ENCODE data around the gene SPATA46.

SPATA46 gene

GRCh38 chr1:162360237-162360873 lies 16.3 kb downstream of the SPATA46 start:
- Histone ChIP-seq H3K79me2 (ENCODE audit: control insufficient read depth, low read length) (no peaks in the 10 kb centered on the region), H3K4me2 (ENCODE audit: low read length) (no peak overlapping the region), H3K4me3 (ENCODE audit: low read length) (no peak overlapping the region), H3F3A (ENCODE audit: control insufficient read depth, insufficient read depth) (no peaks in the 10 kb centered on the region), H4K20me1 (ENCODE audit: control insufficient read depth, insufficient read depth, low read depth, low read length) (no peaks in the 10 kb centered on the region), H3K4me1 (ENCODE audit: control insufficient read depth, low read length) (no peaks in the 10 kb centered on the region), H3K27ac (ENCODE audit: low read depth, low read length) (no peak overlapping the region), H3K36me3 (ENCODE audit: control insufficient read depth, low read length) (no peaks in the 10 kb centered on the region), H3K9me2 (replicated peaks; ENCODE audit: control insufficient read depth, low read length) (no peaks in the 10 kb centered on the region), H3K9me3 (ENCODE audit: control insufficient read depth, insufficient read depth, low read length) (no peaks in the 10 kb centered on the region), H3K27me3 (ENCODE audit: control insufficient read depth, low read length) (peaks cover 8% of the 10 kb centered on the region)
- no peak for TF ChIP-seq EZH2phosphoT487 (IDR thresholded peaks at IDR 0.05; ENCODE audit: borderline replicate concordance, low read length)
- no peak for TF ChIP-seq CTCF (IDR thresholded peaks at IDR 0.05; ENCODE audit: low read depth, low read length, poor library complexity, severe bottlenecking)

- TF ChIP-seq CTCF (IDR thresholded peaks at IDR 0.05; ENCODE audit: low read depth, low read length, poor library complexity, severe bottlenecking), result no peak
- TF ChIP-seq EZH2phosphoT487 (IDR thresholded peaks at IDR 0.05; ENCODE audit: borderline replicate concordance, low read length), result no peak
- H3K4me1 ChIP-seq (ENCODE audit: control insufficient read depth, low read length), result no peaks in the 10 kb centered on the region
- H3K79me2 ChIP-seq (ENCODE audit: control insufficient read depth, low read length), result no peaks in the 10 kb centered on the region
- no peak overlapping the region for H3K4me3 ChIP-seq (ENCODE audit: low read length)
- no peaks in the 10 kb centered on the region for H3K9me2 ChIP-seq (replicated peaks; ENCODE audit: control insufficient read depth, low read length)
- no peaks in the 10 kb centered on the region for H3K36me3 ChIP-seq (ENCODE audit: control insufficient read depth, low read length)
- H3K4me2 ChIP-seq (ENCODE audit: low read length), result no peak overlapping the region
- peaks cover 8% of the 10 kb centered on the region for H3K27me3 ChIP-seq (ENCODE audit: control insufficient read depth, low read length)
- H3K27ac ChIP-seq (ENCODE audit: low read depth, low read length), result no peak overlapping the region
- no peaks in the 10 kb centered on the region for H4K20me1 ChIP-seq (ENCODE audit: control insufficient read depth, insufficient read depth, low read depth, low read length)
- no peaks in the 10 kb centered on the region for H3F3A ChIP-seq (ENCODE audit: control insufficient read depth, insufficient read depth)
- no peaks in the 10 kb centered on the region for H3K9me3 ChIP-seq (ENCODE audit: control insufficient read depth, insufficient read depth, low read length)
Measured at GRCh38 chr1:162359523-162360236, 17.0 kb downstream of the SPATA46 start.

- H3K4me1 ChIP-seq (ENCODE audit: control insufficient read depth, low read length), result no peaks in the 10 kb centered on the region
- no peak overlapping the region for H3K4me2 ChIP-seq (ENCODE audit: low read length)
- H3K9me3 ChIP-seq (ENCODE audit: control insufficient read depth, insufficient read depth, low read length), result no peaks in the 10 kb centered on the region
- H3K27ac ChIP-seq (ENCODE audit: low read depth, low read length), result no peak overlapping the region
- H3K9me2 ChIP-seq (replicated peaks; ENCODE audit: control insufficient read depth, low read length), result no peaks in the 10 kb centered on the region
- no peaks in the 10 kb centered on the region for H3F3A ChIP-seq (ENCODE audit: control insufficient read depth, insufficient read depth)
- H3K79me2 ChIP-seq (ENCODE audit: control insufficient read depth, low read length), result no peaks in the 10 kb centered on the region
- TF ChIP-seq EZH2phosphoT487 (IDR thresholded peaks at IDR 0.05; ENCODE audit: borderline replicate concordance, low read length) (no peak), CTCF (IDR thresholded peaks at IDR 0.05; ENCODE audit: low read depth, low read length, poor library complexity, severe bottlenecking) (no peak)
- H4K20me1 ChIP-seq (ENCODE audit: control insufficient read depth, insufficient read depth, low read depth, low read length), result no peaks in the 10 kb centered on the region
- peaks cover 8% of the 10 kb centered on the region for H3K27me3 ChIP-seq (ENCODE audit: control insufficient read depth, low read length)
- no peak overlapping the region for H3K4me3 ChIP-seq (ENCODE audit: low read length)
- no peaks in the 10 kb centered on the region for H3K36me3 ChIP-seq (ENCODE audit: control insufficient read depth, low read length)
Measured at GRCh38 chr1:162358928-162359327, 17.7 kb downstream of the SPATA46 start.
